Erythroblast (primary cell): ENCODE results near the gene CASZ1.

Experiments
- GATA1 ChIP-seq: IDR thresholded peaks from 2 replicates; pipeline ENCODE4 v1.6.1; 2011; ENCODE audit warnings: low read depth, mild to moderate bottlenecking, control low read depth, low read length, moderate library complexity
- POLR2A ChIP-seq: IDR thresholded peaks from 2 replicates; pipeline ENCODE4 v1.6.1; 2011; ENCODE audit warnings: mild to moderate bottlenecking, low read length

GRCh38 chr1:10707208-10707607, 89.2 kb downstream of the CASZ1 start:
- TF ChIP-seq POLR2A (no peak), GATA1 (no peak)
